Hindlimb muscle (tissue), 1 donor: ENCODE data around the gene SOHLH2. TPM values are rescaled to one million over a fixed set of nuclear protein-coding genes. Genes with fewer than 3 reads are reported as not detected.

Experiments
- DNase-seq: peaks from one replicate; pipeline ENCODE4 v3.0.0-alpha.2; 2013
- polyA plus RNA-seq: library from polyadenylated mRNA; unstranded; fragments of 120-200 nt; gene quantifications from one replicate; pipeline ENCODE4 v1.2.1, GENCODE V29; 2013; ENCODE audit not compliant: insufficient read length

Gene SOHLH2
- 4.0 TPM for polyA plus RNA-seq

- no peak for DNase-seq
Observed at GRCh38 chr13:36214163-36214921, at the start of gene SOHLH2. TSS of gene SOHLH2 (minus strand) at chr13:36214556. CDS start at chr13:36214526, 30 bp downstream.

- DNase-seq: no peak
Observed at GRCh38 chr13:36261976-36262375, 47.6 kb upstream of the SOHLH2 start.

GRCh38 chr13:36261011-36261410 lies 46.7 kb upstream of the SOHLH2 start:
- no peak for DNase-seq

- DNase-seq: no peak
Observed at GRCh38 chr13:36259361-36260137, 45.2 kb upstream of the SOHLH2 start.

GRCh38 chr13:36258831-36259230 lies 44.5 kb upstream of the SOHLH2 start:
- DNase-seq: no peak

- no peak for DNase-seq
Observed at GRCh38 chr13:36251526-36251925, 37.2 kb upstream of the SOHLH2 start.

- no peak for DNase-seq
Observed at GRCh38 chr13:36251017-36251416, 36.7 kb upstream of the SOHLH2 start.

GRCh38 chr13:36248700-36249099 lies 34.3 kb upstream of the SOHLH2 start:
- DNase-seq: no peak

- DNase-seq: no peak
Observed at GRCh38 chr13:36244990-36245389, 30.6 kb upstream of the SOHLH2 start.

GRCh38 chr13:36244073-36244472 lies 29.7 kb upstream of the SOHLH2 start:
- no peak for DNase-seq

GRCh38 chr13:36242761-36243160 lies 28.4 kb upstream of the SOHLH2 start:
- DNase-seq: no peak

GRCh38 chr13:36231236-36231635 lies 16.9 kb upstream of the SOHLH2 start:
- no peak for DNase-seq

GRCh38 chr13:36224730-36225129 lies 10.4 kb upstream of the SOHLH2 start:
- no peak for DNase-seq

- no peak for DNase-seq
Observed at GRCh38 chr13:36219883-36220282, 5.5 kb upstream of the SOHLH2 start.

- no peak for DNase-seq
Observed at GRCh38 chr13:36217456-36217855, 3.1 kb upstream of the SOHLH2 start.

- no peak for DNase-seq
Observed at GRCh38 chr13:36212789-36213188, 1.6 kb downstream of the SOHLH2 start.

GRCh38 chr13:36211567-36211966 lies 2.8 kb downstream of the SOHLH2 start:
- no peak for DNase-seq

- DNase-seq: no peak
Observed at GRCh38 chr13:36210738-36211137, 3.6 kb downstream of the SOHLH2 start.

- no peak for DNase-seq
Observed at GRCh38 chr13:36207672-36208071, 6.7 kb downstream of the SOHLH2 start.

- no peak for DNase-seq
Observed at GRCh38 chr13:36193151-36193855, 21.1 kb downstream of the SOHLH2 start.

- DNase-seq: no peak
Observed at GRCh38 chr13:36192166-36192565, 22.2 kb downstream of the SOHLH2 start.

GRCh38 chr13:36190771-36191170 lies 23.6 kb downstream of the SOHLH2 start:
- DNase-seq: no peak

- DNase-seq: no peak
Observed at GRCh38 chr13:36188441-36188840, 25.9 kb downstream of the SOHLH2 start.
